GM19035 (cell line): ENCODE measurements around the gene ADD3.

ENCODE experiments used
- ATAC-seq: cut with Tn5 transposase; IDR thresholded peaks from one replicate; pipeline ENCODE4 v1.9.1; 2021; ENCODE audit not compliant: unreplicated experiment

ADD3 gene

GRCh38 chr10:110059925-110060324 lies 52.1 kb downstream of the ADD3 start:
- no peak for ATAC-seq

DNA sequence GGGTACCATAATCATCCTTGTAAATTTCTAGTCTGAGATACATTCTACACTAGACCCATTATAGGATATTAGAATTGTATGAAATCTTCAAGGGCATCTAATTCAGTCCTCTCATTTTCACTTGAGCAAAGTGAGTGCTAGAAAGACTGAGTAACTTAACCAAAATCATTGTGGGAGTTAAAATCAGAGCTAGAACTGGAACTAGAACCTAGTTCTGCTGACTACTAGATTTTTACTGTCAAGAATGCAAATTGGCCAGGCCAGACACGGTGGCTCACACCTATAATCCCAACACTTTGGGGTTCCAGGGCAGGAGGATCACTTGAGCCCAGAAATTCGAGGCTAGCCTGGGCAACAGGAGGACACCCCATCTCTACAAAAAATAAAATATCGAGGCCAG lies 53.9 kb downstream of the ADD3 start:
- no peak for ATAC-seq

DNA sequence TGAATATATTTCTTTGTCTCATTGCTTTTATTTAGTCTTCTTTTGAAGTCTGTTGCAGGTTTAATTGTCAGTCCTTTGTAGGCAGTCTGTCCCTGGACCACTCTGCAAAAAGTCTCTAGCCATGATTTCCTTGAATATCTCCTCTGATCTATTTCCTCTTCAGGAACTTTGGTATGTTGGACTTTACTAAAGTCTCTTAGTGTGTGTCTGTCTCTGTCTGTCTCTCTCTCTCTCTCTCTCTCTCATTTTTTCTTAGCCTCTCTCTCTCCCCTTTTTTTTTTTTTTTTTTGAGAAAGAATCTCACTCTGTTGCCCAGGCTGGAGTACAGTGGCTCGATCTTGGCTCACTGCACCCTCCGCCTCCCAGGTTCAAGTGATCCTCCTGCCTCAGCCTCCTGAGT lies 57.5 kb downstream of the ADD3 start:
- ATAC-seq, result no peak

DNA sequence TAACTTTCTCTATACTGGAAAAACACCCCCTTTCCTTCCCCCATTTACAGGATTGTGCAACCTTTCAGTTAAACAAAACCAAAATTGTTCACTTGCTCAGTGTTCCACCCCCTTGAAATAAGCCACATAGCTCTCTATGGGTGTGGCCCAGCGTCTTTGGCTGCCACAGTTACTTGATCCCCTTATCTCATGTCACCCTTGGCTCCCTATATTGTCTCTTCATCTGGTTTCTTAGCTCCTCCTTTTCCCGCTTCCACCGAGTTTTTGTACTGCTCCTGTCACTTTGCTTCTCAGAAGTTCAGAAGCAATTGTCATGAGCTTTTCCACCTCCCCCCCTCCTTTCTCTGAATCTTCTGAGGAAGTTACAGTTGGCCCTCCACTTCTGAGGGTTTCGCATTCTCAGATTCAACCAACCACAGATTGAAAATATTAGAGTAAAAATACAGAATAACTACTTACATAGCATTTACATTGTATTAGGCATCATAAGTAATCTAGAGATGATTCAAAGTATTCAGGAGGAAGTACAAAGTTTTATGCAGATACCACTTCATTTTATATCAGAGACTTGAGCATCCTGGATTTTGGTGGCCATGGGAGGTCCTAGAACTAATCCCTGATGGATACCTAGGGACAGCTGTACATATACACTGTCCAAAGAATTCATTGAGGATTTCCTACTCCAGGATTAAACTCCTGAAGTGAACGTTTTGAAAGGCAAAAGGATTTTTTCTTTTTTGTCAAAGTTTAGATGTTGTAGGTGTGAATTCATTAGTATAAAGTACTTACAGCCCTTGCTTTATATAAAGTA lies 60.4 kb downstream of the ADD3 start:
- ATAC-seq, result peak; percentile 41

DNA sequence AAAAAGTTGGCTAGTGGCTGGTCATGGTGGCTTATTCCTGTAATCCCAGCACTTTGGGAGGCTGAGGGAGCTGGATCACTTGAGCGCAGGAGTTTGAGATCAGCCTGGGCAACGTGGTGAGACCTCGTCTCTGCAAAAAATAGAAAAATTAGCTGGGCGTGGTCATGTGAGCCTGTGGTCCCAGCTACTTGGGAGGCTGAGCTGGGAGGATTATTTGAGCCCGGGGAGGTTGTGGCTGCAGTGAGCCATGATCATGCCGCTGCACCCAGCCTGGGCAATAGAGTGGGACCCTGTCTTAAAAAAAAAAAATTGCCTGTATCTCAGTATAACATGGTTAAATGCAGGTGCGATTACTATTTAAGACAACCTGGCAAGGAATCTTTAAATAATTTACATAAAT lies 61.0 kb downstream of the ADD3 start:
- ATAC-seq, result no peak

GRCh38 chr10:110069502-110069982 lies 61.8 kb downstream of the ADD3 start:
- peak; percentile 65 for ATAC-seq

DNA sequence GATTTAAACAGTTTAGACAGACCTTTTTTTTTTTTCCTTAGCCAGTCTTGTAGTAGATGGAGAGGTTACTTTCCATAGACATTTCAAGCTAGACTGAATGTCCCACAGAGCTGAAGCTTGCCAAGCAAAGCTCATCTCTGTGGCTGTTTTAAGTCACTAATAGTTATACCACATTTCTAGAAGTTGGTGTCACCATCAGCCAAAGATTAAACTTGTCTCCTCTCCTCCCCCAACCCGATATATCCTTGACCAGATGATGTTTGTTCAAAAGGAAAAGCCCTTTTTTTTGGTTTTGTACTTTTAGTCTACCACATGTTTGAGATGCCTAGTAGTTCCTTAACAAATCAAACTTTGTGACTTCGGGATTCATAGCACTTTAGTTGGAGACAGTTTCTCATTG lies 66.1 kb downstream of the ADD3 start:
- ATAC-seq, result no peak

DNA sequence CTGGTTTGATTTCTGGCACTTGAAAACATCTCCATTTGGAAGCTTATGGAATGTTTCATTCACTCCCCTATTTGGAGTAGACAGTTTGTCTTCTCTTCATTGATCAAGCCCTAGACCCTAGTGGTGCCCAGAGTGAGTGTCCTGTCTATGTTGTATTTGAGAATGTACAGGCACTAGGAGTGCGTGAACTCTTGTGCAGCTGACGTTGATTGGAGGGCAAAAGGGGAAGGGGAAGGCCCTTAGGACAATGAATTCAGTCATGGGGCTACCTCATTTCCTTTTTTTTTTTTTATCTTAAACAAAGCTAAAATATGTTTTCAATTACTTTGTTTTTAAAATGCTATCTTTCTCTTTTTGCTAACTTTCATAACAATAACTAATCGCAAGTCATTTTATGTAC lies 66.5 kb downstream of the ADD3 start:
- ATAC-seq, result no peak

DNA sequence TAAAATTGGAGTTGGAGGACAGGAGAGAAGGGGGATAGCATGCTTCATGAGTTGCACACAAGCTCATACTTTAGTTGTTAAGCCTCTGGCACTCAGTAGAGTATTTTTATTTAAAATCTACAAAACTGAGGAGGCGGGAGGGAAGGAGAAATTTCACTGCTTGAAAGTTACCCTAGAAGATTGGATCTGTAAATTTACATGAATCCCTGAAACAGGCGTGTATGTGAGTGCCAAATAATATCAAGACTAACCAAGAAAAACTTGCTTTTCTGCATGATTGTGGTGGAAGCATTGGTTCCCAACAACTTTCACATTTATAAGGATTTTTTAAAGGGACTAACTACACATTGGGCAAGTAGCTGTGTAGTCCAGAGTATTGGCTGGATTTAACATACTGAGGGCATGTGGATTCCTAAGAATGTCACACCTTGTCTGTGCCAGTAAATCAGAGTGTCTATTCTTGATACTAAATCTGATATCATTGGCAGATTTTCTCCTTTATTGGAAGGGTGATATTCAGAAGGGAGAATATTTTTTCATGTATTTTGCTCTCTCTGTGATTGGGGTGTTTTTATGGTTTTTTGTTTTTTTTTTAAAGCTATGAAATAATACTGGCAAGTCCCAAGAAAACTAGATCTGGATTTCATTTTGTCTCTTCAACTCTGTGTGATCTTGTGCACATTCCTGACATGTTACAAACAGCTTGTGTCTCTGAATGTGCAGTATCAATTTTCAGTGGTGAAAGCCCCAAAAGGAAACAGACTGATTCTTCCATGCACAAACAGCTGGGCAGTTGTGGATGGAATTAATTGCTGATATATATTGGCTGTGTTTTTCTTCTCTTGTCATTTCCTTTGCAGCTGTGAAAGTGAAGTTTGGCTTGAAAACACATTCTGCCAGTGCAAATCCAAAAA lies 67.2 kb downstream of the ADD3 start:
- no peak for ATAC-seq

DNA sequence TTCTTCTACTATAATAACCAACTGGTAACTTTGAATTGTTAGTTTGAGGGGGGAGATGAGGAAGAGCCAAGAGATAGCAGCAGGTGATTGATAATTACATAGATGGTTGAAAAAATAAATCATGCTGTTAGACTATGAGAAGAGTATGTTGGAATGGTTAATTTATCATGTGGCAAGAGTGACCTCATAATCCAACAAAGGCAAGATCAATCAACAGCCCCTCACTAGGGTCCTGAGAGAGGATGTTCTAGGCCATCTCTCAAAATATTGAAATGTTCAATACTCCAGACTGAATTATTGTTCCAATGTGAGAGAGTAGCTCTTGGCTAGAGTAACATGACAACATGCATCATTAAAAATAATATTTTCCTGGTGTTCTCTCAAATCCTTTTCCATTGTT lies 67.9 kb downstream of the ADD3 start:
- no peak for ATAC-seq

DNA sequence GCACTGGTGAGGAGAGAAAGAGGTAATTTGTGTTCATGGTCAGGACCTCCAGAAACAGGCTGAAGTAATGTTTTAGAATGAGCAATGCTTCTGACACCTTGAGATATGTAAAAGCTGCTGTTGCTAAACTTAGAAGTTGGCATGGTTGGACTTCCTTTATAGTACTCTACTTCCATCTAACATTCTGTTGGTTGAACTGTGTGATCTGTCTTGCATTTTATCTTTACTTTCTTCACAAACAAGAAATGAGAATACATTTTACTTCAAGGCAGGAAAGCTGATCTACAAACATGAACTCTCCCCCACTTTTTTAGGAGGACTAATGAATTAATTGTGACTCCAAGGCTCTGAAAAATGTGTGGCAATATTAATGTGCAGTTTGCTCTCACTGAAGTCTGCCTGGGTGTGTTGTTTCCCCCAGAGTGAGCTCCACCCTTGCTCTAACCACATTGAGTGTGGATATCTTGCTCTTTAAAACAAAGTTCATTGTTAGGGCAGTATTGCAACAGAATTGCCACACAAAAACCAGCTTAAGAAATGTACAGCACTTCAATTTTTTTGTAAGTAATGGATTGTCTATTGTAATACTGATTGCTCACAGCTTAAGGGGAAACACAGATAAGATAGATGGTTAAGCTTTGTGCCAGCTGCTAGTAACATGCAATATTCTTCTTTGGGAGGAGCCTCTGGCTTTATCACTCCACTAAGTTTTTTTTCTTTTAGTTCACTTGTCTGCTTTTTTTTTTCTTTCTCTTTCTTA lies 69.0 kb downstream of the ADD3 start:
- ATAC-seq, result peak; percentile 66

DNA sequence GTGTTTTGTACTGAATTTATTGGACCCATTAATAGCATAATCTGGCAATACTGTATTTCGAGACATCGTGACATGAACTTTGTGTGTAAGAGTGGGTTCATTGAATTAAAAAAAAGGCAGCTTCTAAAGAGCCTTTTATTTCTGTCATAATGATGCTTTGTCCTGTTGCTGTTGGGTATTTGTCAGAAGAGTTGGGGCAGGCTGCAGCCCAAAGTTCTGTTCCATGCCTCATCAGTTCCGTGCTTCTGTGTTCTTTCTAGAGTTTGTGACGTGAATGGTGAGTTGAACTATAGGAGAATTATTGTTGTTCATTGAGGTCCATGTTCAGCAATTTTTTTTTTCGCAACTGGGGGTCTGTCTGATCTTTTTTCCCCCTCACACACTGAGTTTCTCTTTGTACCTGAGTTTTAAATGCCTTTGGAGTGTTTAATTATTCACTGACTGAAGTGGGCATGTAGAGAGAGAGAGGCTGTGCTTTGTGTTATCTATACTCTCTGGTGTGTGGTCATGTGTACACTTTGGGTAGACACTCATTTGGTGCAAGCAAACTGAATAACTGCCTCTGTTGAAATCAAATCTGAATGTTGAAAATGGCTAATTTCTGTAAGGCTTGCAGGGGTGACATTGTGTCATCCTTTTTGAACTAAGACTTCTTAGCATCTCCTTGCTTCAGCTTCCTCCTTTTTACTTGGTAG lies 69.8 kb downstream of the ADD3 start:
- ATAC-seq, result no peak

- ATAC-seq, result no peak
These were observed 70.5 kb downstream of the ADD3 start for GRCh38 chr10:110078317-110078716.

DNA sequence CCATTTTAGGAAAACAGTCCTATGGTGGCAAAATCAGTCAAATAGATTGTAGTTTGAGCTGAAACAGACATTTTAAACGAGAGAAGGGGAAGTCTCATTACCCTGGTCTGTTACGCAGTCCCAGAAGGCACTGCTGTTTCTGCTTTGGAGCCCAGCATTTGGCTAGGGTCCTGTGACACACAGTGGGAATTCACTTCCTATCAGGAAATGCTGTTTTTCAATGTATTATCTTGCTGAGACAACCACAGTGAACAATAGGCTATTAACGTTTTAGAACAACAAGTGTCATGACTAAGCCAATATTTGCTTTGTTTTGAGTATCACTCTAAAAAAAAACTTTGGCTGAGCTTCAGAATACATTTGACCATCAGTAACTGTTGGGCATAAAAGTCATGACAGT lies 74.1 kb downstream of the ADD3 start:
- ATAC-seq, result no peak

- ATAC-seq, result no peak
These were observed 76.1 kb downstream of the ADD3 start for GRCh38 chr10:110083884-110084283.

- ATAC-seq, result no peak
These were observed 79.9 kb downstream of the ADD3 start for GRCh38 chr10:110087682-110088081.

DNA sequence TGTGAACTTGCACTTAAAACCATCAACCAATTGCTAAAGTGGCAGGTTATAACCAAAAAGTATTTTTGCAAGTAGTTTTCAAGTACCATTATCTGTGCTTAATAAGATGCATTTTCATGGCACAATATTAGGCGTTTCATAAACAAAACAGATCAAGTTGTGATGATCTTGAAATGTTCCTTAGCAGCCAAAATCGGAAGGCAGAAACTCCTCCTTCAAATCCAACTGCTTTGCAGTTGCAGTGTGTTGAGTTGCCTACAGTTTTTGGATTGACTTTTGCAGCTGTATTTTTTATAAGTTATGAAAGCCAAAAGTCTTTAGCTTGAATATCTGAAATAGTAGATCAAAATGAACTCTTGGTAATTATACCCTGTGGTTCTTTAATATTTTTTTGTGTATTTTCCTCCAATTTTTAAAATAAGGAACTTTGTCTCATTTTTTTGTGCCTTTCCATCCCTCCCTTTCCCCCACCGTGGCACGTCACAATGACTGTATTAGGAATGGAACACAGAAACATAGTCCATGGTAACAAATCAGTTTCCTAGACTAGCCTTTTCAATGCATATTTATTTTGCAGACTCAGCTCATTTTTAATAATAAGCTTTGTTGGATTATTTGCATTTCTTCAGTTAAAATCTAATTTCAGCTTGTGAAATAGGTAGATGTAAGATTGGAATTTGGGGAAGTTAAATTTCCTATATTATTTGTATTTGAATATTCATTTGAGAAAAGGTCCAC lies 80.8 kb downstream of the ADD3 start:
- no peak for ATAC-seq

DNA sequence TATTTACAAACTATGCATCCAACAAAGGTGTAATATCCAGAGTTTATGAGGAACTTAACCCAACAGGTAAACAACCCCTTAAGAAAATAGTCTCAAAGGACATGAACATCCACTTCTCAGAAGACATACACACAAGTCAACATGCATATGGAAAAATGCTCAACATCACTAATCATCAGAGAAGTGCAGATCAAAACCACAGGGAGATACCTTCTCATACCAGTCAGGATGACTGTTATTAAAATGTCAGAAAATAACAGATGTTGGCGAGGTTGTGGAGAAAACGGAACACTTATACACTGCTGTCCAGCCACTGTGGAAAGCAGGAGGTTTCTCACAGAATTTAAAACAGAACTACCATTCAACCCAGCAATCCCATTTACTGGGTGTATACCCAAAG lies 84.0 kb downstream of the ADD3 start:
- ATAC-seq, result no peak

DNA sequence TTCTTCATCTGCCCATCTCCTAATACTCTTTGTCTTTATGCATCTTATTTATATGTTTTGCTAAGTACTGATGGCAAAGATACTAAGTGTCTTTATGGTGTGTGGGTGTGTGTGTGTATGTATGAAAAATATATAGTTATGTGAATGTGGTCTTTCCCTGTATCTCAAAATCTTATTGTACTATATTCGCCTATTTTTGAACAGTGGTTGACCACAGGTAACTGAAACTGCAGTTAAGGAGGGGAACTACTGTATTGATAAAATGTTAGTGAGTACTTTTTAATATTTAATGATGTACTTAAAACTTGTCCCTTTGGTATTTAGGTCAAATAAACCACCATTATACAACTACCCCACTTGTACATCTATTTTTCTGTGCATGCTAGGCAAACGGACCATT lies 85.9 kb downstream of the ADD3 start:
- ATAC-seq, result no peak

DNA sequence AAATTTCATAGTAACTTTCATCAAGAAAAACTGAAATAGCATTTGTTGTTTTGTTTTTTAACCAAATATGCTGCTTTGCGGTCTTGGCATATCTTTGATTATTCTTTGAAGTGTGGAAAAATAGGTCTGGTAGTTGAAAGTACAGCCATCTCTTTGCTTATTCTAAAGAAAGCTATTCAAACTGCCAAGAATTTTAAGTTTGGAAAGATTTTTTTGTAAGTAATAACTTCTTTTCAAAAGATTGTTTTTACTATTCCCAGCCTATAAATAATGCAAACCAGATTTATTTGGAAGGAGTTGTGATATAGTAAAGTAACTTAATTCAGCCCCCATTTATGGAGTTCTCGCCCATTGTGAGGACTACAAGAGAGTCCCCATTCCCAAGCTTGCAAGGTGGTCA lies 87.0 kb downstream of the ADD3 start:
- ATAC-seq, result no peak
